LNCAP (cell line): ENCODE results near the gene ARL15.

ENCODE experiments used
- CTCF ChIP-seq: fragments of 450-650 bp; IDR thresholded peaks from 2 replicates; pipeline ENCODE4 v1.5.1; 2017; ENCODE audit warnings: mild to moderate bottlenecking

ARL15 gene

DNA sequence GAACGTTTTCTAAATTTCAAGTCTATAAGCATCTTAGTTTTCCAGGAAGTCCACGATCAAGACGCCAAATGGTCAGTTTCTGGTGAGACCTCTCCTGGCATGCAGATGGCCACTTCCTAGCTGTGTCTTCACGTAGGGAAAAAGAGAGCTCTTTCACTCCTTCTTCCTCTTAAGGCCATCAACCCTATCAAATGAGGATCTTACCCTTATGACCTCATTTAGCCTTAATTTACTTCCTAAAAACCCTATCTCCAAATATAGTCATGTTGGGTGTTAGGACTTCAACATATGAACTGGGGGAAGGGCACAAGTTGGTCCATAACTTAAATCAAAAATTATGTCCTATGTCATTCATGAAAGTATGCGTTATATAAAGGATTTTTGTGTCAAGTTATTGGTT lies 229.5 kb downstream of the ARL15 start:
- TF ChIP-seq CTCF = no peak

GRCh38 chr5:54073735-54074134 lies 236.6 kb downstream of the ARL15 start:
- no peak for TF ChIP-seq CTCF

DNA sequence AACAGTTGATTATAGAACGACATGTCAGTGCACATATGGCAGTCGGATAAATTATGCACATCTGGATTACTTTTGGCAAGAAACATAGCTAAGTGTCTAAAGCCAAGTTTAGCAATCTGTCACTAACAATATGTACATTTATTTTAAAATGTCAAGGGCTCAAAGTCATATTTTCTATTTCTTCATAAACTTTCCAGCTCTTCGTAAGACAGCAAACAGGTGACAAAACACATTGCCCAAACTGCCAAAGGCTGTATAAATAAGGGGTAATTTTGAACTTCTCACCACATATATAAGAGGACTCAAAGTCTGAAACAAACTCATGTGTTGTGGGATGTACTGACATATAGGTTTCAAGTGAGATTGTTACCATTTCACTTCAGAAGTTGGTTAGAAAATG lies 237.2 kb downstream of the ARL15 start:
- no peak for TF ChIP-seq CTCF

- TF ChIP-seq CTCF = no peak
Measured at GRCh38 chr5:54066433-54066832, 243.9 kb downstream of the ARL15 start.

DNA sequence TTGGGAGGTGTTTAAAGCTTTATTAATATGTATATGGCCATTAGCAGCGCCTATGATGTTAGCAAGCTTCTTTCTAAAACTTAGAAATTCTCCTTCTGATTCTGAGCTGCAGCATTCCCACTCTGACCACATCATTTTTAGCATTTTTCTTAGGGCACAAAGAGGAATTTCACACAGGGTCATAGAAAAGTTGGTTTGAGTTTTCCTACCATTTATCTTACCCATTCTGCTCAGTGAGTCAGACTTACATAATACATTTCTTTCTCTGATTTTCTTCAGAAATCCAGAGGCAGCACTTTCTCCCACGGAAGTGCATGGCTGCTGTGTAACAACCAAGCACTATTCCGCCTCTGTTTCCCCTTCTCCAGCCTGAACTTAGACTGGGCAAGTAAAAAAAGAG lies 246.6 kb downstream of the ARL15 start:
- no peak for TF ChIP-seq CTCF

DNA sequence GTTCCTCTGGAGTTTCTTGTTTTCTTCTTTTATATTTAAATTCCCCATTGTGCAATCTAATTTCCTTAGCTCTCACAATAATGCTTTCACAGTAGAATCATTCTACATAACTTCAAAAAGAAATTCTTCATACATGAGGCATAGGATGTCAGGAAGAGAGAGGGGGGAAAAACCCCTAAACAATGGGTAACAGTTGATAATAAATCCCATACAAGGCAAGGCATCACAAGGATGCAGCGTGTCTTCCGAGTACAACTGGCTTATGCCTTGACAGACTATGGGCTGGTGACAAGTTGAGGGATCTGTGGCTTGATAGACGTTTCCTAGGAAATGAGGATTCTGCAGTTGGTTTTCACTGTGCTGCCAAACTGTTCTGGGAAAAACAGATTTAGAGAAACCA lies 247.4 kb downstream of the ARL15 start:
- no peak for TF ChIP-seq CTCF

DNA sequence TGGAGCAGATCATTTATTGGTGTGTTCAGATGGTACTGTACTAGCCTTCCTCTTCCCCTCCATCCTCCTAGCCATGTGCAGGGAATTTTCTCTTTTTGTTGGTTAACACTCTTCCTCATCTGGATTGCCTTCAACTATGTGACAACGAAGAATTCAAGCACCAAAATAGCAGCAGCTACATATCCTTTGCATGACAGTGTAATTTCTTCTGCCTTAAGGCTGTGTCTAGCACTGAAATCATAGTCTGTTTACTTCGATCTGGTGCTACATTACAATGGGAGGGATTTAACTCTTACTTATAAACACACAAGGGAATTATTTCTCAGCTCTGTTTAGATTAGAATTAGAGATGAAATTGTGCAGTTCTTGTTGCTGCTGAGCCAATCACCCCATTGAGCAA lies 260.4 kb downstream of the ARL15 start:
- TF ChIP-seq CTCF = no peak

DNA sequence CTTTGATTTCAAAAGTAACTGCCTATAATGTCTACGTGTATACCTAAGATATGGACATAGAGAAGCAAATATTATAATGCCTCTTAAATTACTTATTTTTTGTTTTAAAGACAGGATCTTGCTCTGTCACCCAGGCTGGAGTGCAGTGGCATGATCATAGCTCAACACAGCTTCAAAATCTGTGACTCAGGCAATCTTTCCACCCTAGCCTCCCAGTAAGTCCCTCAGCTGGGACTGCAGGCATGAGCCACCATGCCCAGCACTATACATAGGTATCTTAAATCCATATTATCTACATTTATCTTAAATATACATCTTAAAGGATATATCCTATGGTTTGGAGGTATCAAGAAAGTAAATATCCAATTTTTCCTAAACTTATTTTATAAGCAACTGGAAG lies 261.2 kb downstream of the ARL15 start:
- TF ChIP-seq CTCF = no peak
